HG02884 (cell line): Measurements from ENCODE around the gene TMPRSS3.

Source experiments
- ATAC-seq: cut with Tn5 transposase; IDR thresholded peaks from one replicate; pipeline ENCODE4 v1.9.1; 2021; ENCODE audit warnings: mild to moderate bottlenecking, moderate library complexity; ENCODE audit not compliant: unreplicated experiment

Gene TMPRSS3

DNA sequence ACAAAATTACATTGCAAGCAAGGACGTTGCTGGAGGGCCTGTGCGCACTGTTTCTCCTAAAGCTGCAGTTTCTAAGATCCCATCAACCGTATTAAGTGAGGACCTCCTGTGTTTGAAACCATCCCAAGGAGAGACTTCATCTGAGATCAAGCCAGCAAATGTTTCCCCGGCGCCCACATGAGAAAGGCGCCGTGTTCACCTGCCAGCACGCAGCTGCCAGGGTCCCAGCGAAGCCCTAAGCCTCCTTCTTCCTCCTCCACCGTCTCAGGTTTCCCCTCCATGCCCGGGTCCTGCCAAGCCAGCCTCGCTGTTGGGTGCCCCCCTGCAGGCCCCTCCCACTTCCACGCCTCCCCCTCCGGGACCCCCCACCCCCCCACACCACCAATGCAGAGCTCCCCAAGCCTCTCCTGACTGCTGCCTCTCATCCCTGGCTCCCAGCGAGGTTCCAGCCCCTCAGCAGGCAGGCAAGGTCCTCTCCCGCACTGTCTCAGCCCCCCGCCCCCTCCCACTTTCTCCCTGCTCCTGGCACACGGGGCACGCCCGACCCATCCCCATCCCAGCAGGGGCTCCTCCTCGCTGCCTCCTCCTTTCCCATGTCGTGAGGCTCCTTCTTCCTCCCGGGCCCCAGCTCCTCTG lies 20.9 kb downstream of the TMPRSS3 start:
- no peak for ATAC-seq

- no peak for ATAC-seq
Observed at GRCh38 chr21:42374457-42374856, 21.4 kb downstream of the TMPRSS3 start.

DNA sequence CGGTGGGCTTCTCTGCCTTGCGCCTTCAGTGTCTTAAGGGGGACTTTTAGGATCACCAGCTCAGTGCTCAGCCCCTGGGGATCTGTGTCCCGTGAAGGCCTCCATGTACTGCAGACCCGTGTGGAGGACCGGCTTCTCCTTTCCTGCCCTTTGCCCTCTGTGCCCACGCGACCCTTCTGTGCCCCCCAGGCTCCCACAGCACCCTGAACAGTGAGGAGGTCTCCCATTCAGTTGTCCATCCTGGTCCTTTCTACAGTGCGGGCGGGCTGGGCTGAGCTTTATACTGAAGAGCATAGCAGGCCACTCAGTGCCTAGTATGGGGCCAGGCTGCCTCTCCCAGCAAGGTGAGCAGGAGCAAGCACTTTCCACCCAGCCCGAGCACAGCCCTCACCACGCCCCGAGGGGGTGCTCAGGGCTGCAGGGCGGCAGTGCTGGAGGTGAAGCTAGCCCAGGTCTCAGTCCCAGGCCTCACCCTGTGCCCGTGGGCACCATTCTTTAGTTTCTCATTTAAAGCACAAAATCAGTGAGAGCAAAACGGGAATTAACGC lies 21.9 kb downstream of the TMPRSS3 start:
- no peak for ATAC-seq

DNA sequence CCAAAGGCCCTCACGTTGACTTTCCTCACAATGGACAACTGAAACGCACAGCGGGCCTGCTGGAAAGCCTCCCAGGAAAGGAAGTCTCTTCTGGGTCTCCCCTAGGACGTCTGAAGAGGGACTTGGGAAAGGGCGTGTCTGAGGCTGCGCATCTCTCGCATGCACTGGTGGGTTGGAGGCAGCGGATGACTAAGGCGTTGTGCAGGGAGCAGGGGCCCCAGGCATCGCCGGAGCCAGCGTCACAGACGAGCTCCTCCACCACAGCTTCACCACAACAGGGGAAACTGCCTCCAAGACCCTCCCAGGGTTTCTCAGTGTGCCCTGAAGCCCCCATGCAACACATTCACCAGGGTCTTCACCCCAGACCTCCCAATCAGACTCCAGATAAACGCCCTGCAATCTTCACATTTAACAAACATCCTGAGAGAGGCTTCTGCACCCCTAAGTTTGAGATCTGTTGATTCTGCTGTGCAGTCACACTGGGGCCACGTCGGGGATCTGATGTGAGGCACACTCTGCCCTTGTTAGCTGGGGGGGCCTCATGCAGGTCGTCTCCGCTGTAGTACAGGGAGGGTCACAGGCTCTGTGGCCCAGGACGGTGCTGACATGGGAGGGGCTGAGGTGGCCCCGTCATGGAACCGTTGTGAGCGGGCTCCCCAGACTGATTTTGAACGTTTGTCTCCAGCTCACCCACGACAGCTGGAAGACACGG lies 22.5 kb downstream of the TMPRSS3 start:
- no peak for ATAC-seq

GRCh38 chr21:42370894-42371654 lies 24.8 kb downstream of the TMPRSS3 start:
- ATAC-seq: no peak

DNA sequence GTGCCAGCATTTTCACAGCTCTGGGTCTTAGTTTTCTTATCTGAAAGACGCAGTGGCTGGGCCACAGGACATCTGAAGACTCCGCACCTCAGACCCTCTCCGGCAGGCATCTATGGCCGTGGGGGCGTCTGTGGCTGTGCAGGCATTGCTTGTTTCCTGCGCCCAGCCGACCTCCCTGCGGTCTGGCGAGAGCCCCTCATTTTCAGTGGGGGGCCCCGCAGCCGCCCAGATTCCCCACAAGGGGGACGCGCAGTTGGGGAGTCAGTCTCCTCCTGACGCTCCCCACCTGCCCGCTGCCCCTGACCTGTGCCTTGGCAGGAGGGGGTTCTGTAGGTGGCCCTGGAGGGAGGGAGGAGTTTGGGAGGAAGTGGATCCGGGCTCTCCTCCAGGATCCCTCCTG lies 26.0 kb downstream of the TMPRSS3 start:
- no peak for ATAC-seq

DNA sequence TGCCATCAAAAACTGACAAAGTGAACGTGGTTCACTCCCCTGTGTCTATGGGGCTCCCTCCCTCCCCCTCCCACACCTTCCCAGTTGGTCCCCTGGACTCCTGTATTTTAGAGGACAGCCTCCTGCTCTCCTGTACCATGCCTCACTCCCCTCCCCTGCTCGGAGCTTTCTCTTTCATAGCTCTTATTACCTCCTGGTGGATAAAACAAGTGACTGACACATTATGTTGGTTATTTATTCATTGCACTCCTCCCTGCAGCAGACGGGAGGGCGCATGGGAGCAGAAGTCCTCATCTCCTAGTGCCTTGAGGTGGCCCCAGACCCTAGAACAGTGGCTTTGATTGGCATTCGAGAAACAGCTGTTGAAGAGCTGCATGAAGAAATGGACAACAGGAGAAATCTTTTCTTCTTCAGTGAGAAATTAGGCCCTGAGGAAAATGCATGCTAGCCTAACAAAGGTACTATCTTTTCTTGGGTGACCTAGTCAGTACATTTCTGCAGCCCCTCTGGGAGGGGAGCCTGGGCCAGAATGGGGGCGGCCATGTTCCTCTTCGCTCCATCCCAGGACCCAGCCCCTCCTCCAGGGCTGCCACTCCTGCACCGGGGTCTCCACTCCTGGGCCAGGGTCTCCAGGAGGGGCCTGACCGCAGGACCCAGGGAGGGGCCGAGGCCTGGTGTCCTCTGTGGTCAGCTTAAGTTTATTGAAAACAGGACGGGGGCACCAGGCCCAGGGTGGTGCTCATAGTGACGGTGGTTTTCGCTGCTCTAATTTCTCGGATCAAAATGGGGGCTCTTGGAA lies 28.3 kb downstream of the TMPRSS3 start:
- no peak for ATAC-seq

DNA sequence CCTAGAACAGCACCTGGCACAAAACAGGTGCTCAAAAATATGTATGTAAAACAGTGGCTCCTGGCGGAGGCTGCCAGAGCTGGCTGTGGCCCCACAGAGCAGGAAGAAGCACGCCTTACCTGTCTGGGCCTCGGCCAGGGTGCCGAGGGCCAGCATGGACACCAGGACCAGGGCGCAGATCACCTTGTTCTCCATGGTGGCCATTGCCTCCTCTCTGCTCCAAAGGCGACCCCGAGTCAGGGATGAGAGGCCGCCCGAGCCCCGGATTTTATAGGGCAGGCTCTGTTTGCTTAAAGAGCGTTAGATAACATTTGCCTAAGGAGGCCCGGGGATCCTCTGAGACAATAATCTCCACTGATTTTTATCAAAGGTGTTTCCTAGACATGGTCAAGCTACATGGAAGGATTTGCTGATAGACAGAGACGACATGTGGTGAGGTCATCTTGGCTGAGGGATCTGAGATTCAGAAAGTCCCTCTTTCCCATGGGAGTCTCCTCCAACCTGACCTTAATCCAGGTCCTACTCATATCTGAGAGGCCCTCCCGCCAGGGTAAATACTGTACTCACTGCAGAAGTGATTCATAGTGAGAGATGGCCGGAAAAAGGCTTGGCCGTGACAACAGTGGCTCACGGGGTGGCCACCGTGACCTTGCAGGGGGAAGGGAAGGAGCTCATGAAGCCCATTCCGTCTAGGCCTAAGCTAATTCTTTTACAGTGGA lies 29.4 kb downstream of the TMPRSS3 start, which contains the start of gene TFF1:
Gene TFF1 (minus strand): TSS at position 244 of the 719 bp plus-strand sequence. CDS start 40 bp downstream, at position 204.
- ATAC-seq: no peak

- ATAC-seq: no peak
Observed at GRCh38 chr21:42365770-42366169, 30.1 kb downstream of the TMPRSS3 start.

DNA sequence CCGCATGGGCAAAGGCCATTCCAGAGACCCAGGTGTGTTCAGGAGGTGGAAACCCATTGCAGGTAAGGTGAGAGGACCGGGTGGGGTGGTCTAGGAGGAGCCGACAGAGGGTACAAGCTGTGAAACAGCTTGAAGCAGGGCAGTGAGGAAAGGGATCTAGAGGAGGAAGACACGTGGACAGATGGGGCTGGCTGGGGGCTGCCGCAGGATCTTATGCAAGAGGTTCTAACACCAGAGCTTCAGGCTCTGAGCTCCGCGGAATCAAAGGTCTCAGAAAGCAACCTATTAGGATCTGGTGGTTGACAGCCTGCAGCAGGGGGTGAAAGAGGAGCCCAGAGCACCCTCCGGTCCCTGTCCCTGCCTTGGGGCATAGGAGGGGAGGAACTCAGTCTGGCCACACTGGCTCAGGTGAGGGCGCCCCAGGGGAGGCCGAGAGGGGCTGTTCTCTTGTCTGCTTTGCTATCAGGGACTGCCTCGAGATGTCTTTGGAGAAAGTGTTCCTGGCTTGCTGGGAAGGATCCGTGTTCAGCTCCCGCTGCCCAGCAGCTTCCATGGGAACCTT lies 31.5 kb downstream of the TMPRSS3 start:
- ATAC-seq: no peak

- no peak for ATAC-seq
Observed at GRCh38 chr21:42363312-42363711, 32.5 kb downstream of the TMPRSS3 start.

DNA sequence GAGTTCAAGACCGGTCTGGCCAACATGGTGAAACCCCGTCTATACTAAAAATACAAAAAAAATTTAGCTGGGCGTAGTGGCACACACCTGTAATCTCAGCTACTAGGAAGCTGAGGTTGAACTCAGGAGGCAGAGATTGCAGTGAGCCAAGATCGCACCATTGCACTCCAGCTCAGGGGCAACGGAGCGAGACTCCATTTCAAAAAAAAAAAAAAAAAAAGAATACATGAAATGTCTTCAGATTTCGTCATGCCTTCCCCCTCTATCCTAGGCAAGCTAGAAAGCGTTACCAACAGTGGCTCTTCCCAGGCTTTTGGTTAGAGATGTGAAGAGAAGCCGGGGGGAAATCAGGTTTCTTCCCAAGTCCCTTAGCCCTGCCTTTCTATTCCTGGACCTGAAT lies 33.2 kb downstream of the TMPRSS3 start:
- ATAC-seq: no peak

GRCh38 chr21:42362198-42362597 lies 33.7 kb downstream of the TMPRSS3 start:
- no peak for ATAC-seq

- no peak for ATAC-seq
Observed at GRCh38 chr21:42361286-42361685, 34.6 kb downstream of the TMPRSS3 start.

- ATAC-seq: no peak
Observed at GRCh38 chr21:42360317-42360716, 35.5 kb downstream of the TMPRSS3 start.

DNA sequence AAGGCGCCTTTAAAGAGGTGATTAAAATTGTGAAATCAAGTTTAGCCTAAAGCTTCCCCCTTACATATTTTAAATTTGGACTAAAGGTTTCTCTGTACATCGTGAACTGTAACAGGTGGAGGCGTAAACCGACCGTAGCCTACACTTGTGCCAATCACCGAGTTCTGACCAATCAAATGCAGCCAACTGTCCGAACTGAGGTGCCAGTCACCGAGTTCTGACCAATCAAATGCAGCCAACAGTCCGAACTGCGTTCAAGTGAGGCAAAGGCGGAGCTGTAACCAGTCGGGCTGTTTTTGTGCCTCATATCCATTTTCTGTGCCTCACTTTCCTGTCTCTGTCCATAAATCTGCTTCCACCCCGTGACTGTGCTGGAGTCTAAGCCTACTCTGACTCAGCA lies 36.9 kb downstream of the TMPRSS3 start:
- no peak for ATAC-seq

- no peak for ATAC-seq
Observed at GRCh38 chr21:42358261-42358660, 37.6 kb downstream of the TMPRSS3 start.

GRCh38 chr21:42357307-42357706 lies 38.5 kb downstream of the TMPRSS3 start:
- ATAC-seq: no peak

- ATAC-seq: no peak
Observed at GRCh38 chr21:42356650-42357049, 39.2 kb downstream of the TMPRSS3 start.

- ATAC-seq: no peak
Observed at GRCh38 chr21:42356046-42356445, 39.8 kb downstream of the TMPRSS3 start.
